Measurements from ENCODE around the gene SORCS1.

SORCS1 gene

GRCh38 chr10:106593876-106594275 lies 570.6 kb downstream of the SORCS1 start:
- no peak for DNase-seq (ENCODE audit: low spot score)

- DNase-seq (ENCODE audit: low spot score): no peak
Observed at GRCh38 chr10:106592396-106592795, 572.1 kb downstream of the SORCS1 start.

GRCh38 chr10:106582291-106582690 lies 582.2 kb downstream of the SORCS1 start:
- DNase-seq (ENCODE audit: low spot score): no peak

- no peak for DNase-seq (ENCODE audit: low spot score)
Observed at GRCh38 chr10:106577756-106578155, 586.8 kb downstream of the SORCS1 start.

GRCh38 chr10:106577266-106577665 lies 587.2 kb downstream of the SORCS1 start:
- peak; percentile 6 for DNase-seq (ENCODE audit: low spot score)

GRCh38 chr10:106576534-106576933 lies 588.0 kb downstream of the SORCS1 start:
- no peak for DNase-seq (ENCODE audit: low spot score)

- no peak for DNase-seq (ENCODE audit: low spot score)
Observed at GRCh38 chr10:106573106-106573505, 591.4 kb downstream of the SORCS1 start.

GRCh38 chr10:106571192-106571946 lies 593.1 kb downstream of the SORCS1 start:
- peak; percentile 42 for DNase-seq (ENCODE audit: low spot score)

GRCh38 chr10:106570268-106570667 lies 594.2 kb downstream of the SORCS1 start:
- no peak for DNase-seq (ENCODE audit: low spot score)

- no peak for DNase-seq (ENCODE audit: low spot score)
Observed at GRCh38 chr10:106567629-106568028, 596.9 kb downstream of the SORCS1 start.

- no peak for DNase-seq (ENCODE audit: low spot score)
Observed at GRCh38 chr10:106566873-106567272, 597.6 kb downstream of the SORCS1 start.

- DNase-seq (ENCODE audit: low spot score): no peak
Observed at GRCh38 chr10:106565546-106565945, 599.0 kb downstream of the SORCS1 start.

- DNase-seq (ENCODE audit: low spot score): no peak
Observed at GRCh38 chr10:106563384-106563783, 601.1 kb downstream of the SORCS1 start.

- DNase-seq (ENCODE audit: low spot score): no peak
Observed at GRCh38 chr10:106560925-106561640, 603.4 kb downstream of the SORCS1 start.

- no peak for DNase-seq (ENCODE audit: low spot score)
Observed at GRCh38 chr10:106559442-106559841, 605.1 kb downstream of the SORCS1 start.

- DNase-seq (ENCODE audit: low spot score): no peak
Observed at GRCh38 chr10:106557951-106558733, 606.4 kb downstream of the SORCS1 start.

- no peak for DNase-seq (ENCODE audit: low spot score)
Observed at GRCh38 chr10:106557053-106557452, 607.5 kb downstream of the SORCS1 start.

GRCh38 chr10:106555599-106555998 lies 608.9 kb downstream of the SORCS1 start:
- DNase-seq (ENCODE audit: low spot score): no peak

- peak; percentile 5 for DNase-seq (ENCODE audit: low spot score)
Observed at GRCh38 chr10:106551501-106552062, 612.9 kb downstream of the SORCS1 start.

GRCh38 chr10:106548832-106549231 lies 615.7 kb downstream of the SORCS1 start:
- DNase-seq (ENCODE audit: low spot score): no peak

- no peak for DNase-seq (ENCODE audit: low spot score)
Observed at GRCh38 chr10:106547047-106547635, 617.4 kb downstream of the SORCS1 start.

GRCh38 chr10:106542461-106542860 lies 622.0 kb downstream of the SORCS1 start:
- no peak for DNase-seq (ENCODE audit: low spot score)
